ENCODE results near the gene SLC39A11. TPM values are rescaled to one million over a fixed set of nuclear protein-coding genes. Genes with fewer than 3 reads are reported as not detected.

Gene SLC39A11
- total RNA-seq, 1 donor from 2014 or later = 5.5 TPM

- H3K27me3 ChIP-seq = no peaks in the 10 kb centered on the region
- no peaks in the 10 kb centered on the region for H3K79me2 ChIP-seq (ENCODE audit: low read depth)
- H3K4me3 ChIP-seq = no peak overlapping the region
- Mint-ChIP-seq H3K27me3 (ENCODE audit: insufficient read depth, low read depth) (peaks cover 2% of the 10 kb centered on the region), H3K9me3 (peaks cover 14% of the 10 kb centered on the region), H3K4me1 (no peaks in the 10 kb centered on the region), H3K36me3 (peaks cover 4% of the 10 kb centered on the region), H3K4me3 (no peak overlapping the region), H3K27ac (no peak overlapping the region)
- H4K20me1 ChIP-seq (ENCODE audit: low read depth) = no peaks in the 10 kb centered on the region
- no peaks in the 10 kb centered on the region for H3K36me3 ChIP-seq
- no peak for DNase-seq (ENCODE audit: low spot score)
- no peak overlapping the region for H3K9ac ChIP-seq
- H3K9me3 ChIP-seq (ENCODE audit: low read depth) = no peaks in the 10 kb centered on the region
- no peaks in the 10 kb centered on the region for H3K4me1 ChIP-seq
- H3K4me2 ChIP-seq = no peak overlapping the region
- H3K27ac ChIP-seq = no peak overlapping the region
- no peak overlapping the region for H2AFZ ChIP-seq (replicated peaks)
- no peak for TF ChIP-seq CTCF (IDR thresholded peaks at IDR 0.05)
- TF ChIP-seq EZH2phosphoT487 (IDR thresholded peaks at IDR 0.05) = no peak
- TF ChIP-seq EZH2 (IDR thresholded peaks at IDR 0.05) = no peak
- H3F3A ChIP-seq (ENCODE audit: low read depth) = no peaks in the 10 kb centered on the region
Observed at GRCh38 chr17:73020110-73020509, 72.4 kb downstream of the SLC39A11 start.

DNA sequence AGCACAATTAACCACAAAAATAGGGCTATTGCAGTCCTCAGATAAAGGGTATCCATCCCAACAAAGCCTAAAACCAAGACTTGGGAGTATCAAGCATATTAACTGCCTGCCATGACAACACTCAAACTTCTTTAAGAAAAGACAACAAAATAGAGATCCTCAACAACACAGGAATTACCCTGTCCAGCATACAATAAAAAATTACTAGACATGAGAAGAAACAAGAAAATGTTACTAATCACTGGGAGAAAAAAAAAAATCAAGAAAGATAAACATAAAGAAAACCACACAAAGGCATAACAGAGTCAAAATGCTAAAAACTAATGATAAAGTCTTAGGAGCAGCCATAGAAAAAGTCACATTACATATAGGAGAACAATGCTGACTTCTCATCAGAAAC lies 73.9 kb downstream of the SLC39A11 start:
- no peak for DNase-seq (ENCODE audit: low spot score)
- Histone ChIP-seq H3K79me2 (ENCODE audit: low read depth) (no peaks in the 10 kb centered on the region), H3K4me3 (no peak overlapping the region), H3K9me3 (ENCODE audit: low read depth) (no peaks in the 10 kb centered on the region), H2AFZ (replicated peaks) (no peak overlapping the region), H3K4me2 (no peak overlapping the region), H3F3A (ENCODE audit: low read depth) (no peaks in the 10 kb centered on the region), H3K9ac (no peak overlapping the region), H3K27me3 (no peaks in the 10 kb centered on the region), H4K20me1 (ENCODE audit: low read depth) (no peaks in the 10 kb centered on the region), H3K27ac (no peak overlapping the region), H3K4me1 (peaks cover 3% of the 10 kb centered on the region), H3K36me3 (no peaks in the 10 kb centered on the region)
- Mint-ChIP-seq H3K36me3 (peaks cover 4% of the 10 kb centered on the region), H3K4me3 (no peak overlapping the region), H3K4me1 (peaks cover 7% of the 10 kb centered on the region), H3K27ac (no peak overlapping the region), H3K9me3 (peaks cover 13% of the 10 kb centered on the region), H3K27me3 (ENCODE audit: insufficient read depth, low read depth) (peaks cover 2% of the 10 kb centered on the region)
- TF ChIP-seq EZH2phosphoT487 (IDR thresholded peaks at IDR 0.05) = no peak
- no peak for TF ChIP-seq CTCF (IDR thresholded peaks at IDR 0.05)
- TF ChIP-seq EZH2 (IDR thresholded peaks at IDR 0.05) = no peak

GRCh38 chr17:73017658-73018057 lies 74.8 kb downstream of the SLC39A11 start:
- no peaks in the 10 kb centered on the region for H3K36me3 Mint-ChIP-seq
- no peaks in the 10 kb centered on the region for H3K79me2 ChIP-seq (ENCODE audit: low read depth)
- no peaks in the 10 kb centered on the region for H3K9me3 ChIP-seq (ENCODE audit: low read depth)
- no peak overlapping the region for H3K27ac Mint-ChIP-seq
- peaks cover 5% of the 10 kb centered on the region for H3K4me1 ChIP-seq
- no peaks in the 10 kb centered on the region for H3K27me3 ChIP-seq
- H3K27ac ChIP-seq = no peak overlapping the region
- H3K9me3 Mint-ChIP-seq = peaks cover 12% of the 10 kb centered on the region
- H3K4me2 ChIP-seq = no peak overlapping the region
- H3K27me3 Mint-ChIP-seq (ENCODE audit: insufficient read depth, low read depth) = no peaks in the 10 kb centered on the region
- no peak for DNase-seq (ENCODE audit: low spot score)
- no peak overlapping the region for H2AFZ ChIP-seq (replicated peaks)
- H3K4me1 Mint-ChIP-seq = peaks cover 9% of the 10 kb centered on the region
- no peak overlapping the region for H3K4me3 ChIP-seq
- H3K4me3 Mint-ChIP-seq = no peak overlapping the region
- H3K36me3 ChIP-seq = no peaks in the 10 kb centered on the region
- H3F3A ChIP-seq (ENCODE audit: low read depth) = no peaks in the 10 kb centered on the region
- no peaks in the 10 kb centered on the region for H4K20me1 ChIP-seq (ENCODE audit: low read depth)
- TF ChIP-seq CTCF (IDR thresholded peaks at IDR 0.05) = no peak
- TF ChIP-seq EZH2phosphoT487 (IDR thresholded peaks at IDR 0.05) = no peak
- H3K9ac ChIP-seq = no peak overlapping the region
